Right lobe of liver (tissue), 4 donors: ENCODE measurements around the gene NMU.

Experiments used
- CTCF ChIP-seq, 4 donors: fragments of 200-600 bp in 3 of 4; fragments of 450-650 bp in 1 of 4; IDR thresholded peaks; one replicate each; pipeline versions ENCODE4 v1.5.1 to v1.8.0; 2016 to 2022; ENCODE audit warnings: antibody characterized with exemption in 4 of 4, mild to moderate bottlenecking in 2 of 4
- POLR2A ChIP-seq: fragments of 450-650 bp; IDR thresholded peaks from one replicate; pipeline ENCODE4 v1.6.1; 2017; ENCODE audit warnings: antibody characterized with exemption, mild to moderate bottlenecking
- donor health status: DM: no; HTN: no; CAD: no.
- donor health status: DM: no; HTN: no; CAD: no.
- donor health status: DM: no; HTN: yes; CAD: no.

GRCh38 chr4:55610381-55610780 lies 25.7 kb downstream of the NMU start:
- TF ChIP-seq CTCF (IDR thresholded peaks at IDR 0.05) = no peak
- no peak for TF ChIP-seq POLR2A
